Ishikawa (cell line): ENCODE results near the gene PEA15.

Experiments
- CEBPB ChIP-seq: IDR thresholded peaks from 2 replicates; pipeline ENCODE4 v1.6.1; 2012
- CREB1 ChIP-seq: IDR thresholded peaks from 2 replicates; pipeline ENCODE4 v1.6.1; 2012; ENCODE audit warnings: low read depth
- EGR1 ChIP-seq: IDR thresholded peaks from 2 replicates; pipeline ENCODE4 v1.6.1; 2012
- EP300 ChIP-seq: IDR thresholded peaks from 2 replicates; pipeline ENCODE4 v1.6.1; 2012; ENCODE audit warnings: borderline replicate concordance
- FOXM1 ChIP-seq: IDR thresholded peaks from 2 replicates; pipeline ENCODE4 v1.6.1; 2012; ENCODE audit warnings: low read depth, borderline replicate concordance
- NFIC ChIP-seq: IDR thresholded peaks from 2 replicates; pipeline ENCODE4 v1.6.1; 2012
- RAD21 ChIP-seq: IDR thresholded peaks from 2 replicates; pipeline ENCODE4 v1.6.1; 2012; ENCODE audit warnings: low read depth
- TAF1 ChIP-seq: IDR thresholded peaks from 2 replicates; pipeline ENCODE4 v1.6.1; 2012; ENCODE audit warnings: low read depth, mild to moderate bottlenecking
- TCF12 ChIP-seq: IDR thresholded peaks from 2 replicates; pipeline ENCODE4 v1.6.1; 2012; ENCODE audit warnings: low read depth
- TEAD4 ChIP-seq: IDR thresholded peaks from 2 replicates; pipeline ENCODE4 v1.6.1; 2012
- YY1 ChIP-seq: IDR thresholded peaks from 2 replicates; pipeline ENCODE4 v1.6.1; 2012; ENCODE audit warnings: low read depth
- ZBTB7A ChIP-seq: IDR thresholded peaks from 2 replicates; pipeline ENCODE4 v1.6.1; 2012; ENCODE audit warnings: low read depth
- TF ChIP-seq, protein P1 (sequence below): IDR thresholded peaks from 2 replicates; pipeline ENCODE4 v1.6.1; 2012
- TF ChIP-seq, protein P2 (sequence below): IDR thresholded peaks from 2 replicates; pipeline ENCODE4 v1.6.1; 2012; ENCODE audit warnings: low read depth, mild to moderate bottlenecking
- TF ChIP-seq, protein P3 (sequence below): IDR thresholded peaks from 2 replicates; pipeline ENCODE4 v1.6.1; 2012

Gene PEA15

DNA sequence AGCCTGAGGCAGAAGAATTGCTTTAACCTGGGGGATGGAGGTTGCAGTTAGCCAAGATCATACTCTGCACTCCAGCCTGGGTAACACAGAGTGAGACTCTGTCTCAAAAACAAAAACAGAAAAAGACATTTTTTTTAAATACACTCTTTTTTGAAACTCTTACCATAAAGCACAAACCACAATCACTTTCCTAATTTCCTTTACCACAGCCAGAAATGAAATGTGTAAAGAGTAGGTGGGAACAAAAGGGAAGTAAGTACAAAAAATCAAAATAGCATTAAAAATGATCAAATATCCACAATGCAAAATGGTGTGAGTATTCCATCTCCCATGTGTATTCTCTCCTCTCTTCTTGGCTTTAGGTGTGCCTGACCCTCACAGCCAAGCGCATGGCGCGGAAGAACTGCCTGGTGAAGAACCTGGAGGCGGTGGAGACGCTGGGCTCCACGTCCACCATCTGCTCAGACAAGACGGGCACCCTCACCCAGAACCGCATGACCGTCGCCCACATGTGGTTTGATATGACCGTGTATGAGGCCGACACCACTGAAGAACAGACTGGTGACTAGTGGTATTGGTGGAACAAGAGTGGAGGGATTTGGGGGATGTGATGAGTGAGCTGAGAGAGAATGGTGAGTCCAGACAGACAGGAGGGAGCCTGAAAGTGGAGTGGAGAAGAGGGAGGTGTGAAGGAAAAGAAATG lies 38.9 kb upstream of the PEA15 start:
- TF ChIP-seq NFIC (no peak), FOXM1 (no peak), CREB1 (no peak), RAD21 (no peak), TAF1 (no peak), ZBTB7A (no peak), EGR1 (no peak), YY1 (no peak), EP300 (no peak)
- TF ChIP-seq, protein P1, sequence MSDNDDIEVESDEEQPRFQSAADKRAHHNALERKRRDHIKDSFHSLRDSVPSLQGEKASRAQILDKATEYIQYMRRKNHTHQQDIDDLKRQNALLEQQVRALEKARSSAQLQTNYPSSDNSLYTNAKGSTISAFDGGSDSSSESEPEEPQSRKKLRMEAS: no peak
- TF ChIP-seq, protein P2, sequence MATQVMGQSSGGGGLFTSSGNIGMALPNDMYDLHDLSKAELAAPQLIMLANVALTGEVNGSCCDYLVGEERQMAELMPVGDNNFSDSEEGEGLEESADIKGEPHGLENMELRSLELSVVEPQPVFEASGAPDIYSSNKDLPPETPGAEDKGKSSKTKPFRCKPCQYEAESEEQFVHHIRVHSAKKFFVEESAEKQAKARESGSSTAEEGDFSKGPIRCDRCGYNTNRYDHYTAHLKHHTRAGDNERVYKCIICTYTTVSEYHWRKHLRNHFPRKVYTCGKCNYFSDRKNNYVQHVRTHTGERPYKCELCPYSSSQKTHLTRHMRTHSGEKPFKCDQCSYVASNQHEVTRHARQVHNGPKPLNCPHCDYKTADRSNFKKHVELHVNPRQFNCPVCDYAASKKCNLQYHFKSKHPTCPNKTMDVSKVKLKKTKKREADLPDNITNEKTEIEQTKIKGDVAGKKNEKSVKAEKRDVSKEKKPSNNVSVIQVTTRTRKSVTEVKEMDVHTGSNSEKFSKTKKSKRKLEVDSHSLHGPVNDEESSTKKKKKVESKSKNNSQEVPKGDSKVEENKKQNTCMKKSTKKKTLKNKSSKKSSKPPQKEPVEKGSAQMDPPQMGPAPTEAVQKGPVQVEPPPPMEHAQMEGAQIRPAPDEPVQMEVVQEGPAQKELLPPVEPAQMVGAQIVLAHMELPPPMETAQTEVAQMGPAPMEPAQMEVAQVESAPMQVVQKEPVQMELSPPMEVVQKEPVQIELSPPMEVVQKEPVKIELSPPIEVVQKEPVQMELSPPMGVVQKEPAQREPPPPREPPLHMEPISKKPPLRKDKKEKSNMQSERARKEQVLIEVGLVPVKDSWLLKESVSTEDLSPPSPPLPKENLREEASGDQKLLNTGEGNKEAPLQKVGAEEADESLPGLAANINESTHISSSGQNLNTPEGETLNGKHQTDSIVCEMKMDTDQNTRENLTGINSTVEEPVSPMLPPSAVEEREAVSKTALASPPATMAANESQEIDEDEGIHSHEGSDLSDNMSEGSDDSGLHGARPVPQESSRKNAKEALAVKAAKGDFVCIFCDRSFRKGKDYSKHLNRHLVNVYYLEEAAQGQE: no peak

DNA sequence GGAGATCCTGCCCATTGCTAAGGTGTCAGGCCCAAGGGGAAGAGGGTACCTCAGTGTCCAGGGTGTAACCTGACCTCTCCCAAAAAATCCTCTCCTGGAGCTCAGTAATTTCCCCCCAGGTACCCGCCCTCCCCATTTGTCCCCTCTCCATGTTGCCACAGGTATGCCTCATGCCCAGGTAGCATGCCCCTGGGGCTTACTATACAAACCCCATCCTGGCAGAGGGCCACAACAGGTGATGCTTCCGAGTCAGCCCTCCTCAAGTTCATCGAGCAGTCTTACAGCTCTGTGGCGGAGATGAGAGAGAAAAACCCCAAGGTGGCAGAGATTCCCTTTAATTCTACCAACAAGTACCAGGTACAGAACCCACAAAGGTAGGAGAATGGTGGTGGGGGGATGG lies 38.1 kb upstream of the PEA15 start:
- no peak for TF ChIP-seq ZBTB7A
- TF ChIP-seq EP300: no peak
- TF ChIP-seq, protein P3, sequence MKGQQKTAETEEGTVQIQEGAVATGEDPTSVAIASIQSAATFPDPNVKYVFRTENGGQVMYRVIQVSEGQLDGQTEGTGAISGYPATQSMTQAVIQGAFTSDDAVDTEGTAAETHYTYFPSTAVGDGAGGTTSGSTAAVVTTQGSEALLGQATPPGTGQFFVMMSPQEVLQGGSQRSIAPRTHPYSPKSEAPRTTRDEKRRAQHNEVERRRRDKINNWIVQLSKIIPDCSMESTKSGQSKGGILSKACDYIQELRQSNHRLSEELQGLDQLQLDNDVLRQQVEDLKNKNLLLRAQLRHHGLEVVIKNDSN: no peak
- no peak for TF ChIP-seq CEBPB
- TF ChIP-seq, protein P2: no peak
- TF ChIP-seq EGR1: no peak
- no peak for TF ChIP-seq CREB1
- no peak for TF ChIP-seq RAD21
- TF ChIP-seq, protein P1: no peak
- no peak for TF ChIP-seq TCF12
- no peak for TF ChIP-seq TEAD4
- no peak for TF ChIP-seq FOXM1
- TF ChIP-seq YY1: no peak
- no peak for TF ChIP-seq TAF1
- no peak for TF ChIP-seq NFIC

DNA sequence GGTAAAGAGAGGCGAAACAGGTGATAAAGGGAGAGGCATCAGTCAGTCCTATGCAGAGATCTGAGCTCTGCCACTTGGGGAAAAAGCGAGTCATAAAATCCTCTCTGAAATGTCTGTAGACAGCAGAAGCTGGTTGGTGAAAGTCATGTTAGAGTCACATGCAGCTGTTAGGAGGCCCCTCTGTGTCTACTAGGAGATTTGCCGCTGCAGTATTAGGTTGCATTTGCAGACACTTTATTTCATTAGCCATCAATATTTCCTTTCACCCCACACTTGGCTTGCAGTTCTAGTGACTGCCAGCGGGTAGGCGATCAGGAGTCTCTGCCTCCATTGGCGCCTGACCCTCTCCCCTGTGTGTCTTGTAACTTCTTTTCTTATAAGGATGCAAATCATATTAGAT lies 37.6 kb upstream of the PEA15 start:
- TF ChIP-seq YY1 (no peak), RAD21 (no peak), ZBTB7A (no peak), CREB1 (no peak), EP300 (no peak), FOXM1 (no peak), EGR1 (no peak), CEBPB (no peak), TAF1 (no peak), TCF12 (no peak), NFIC (no peak), TEAD4 (no peak)
- TF ChIP-seq, protein P3: no peak
- TF ChIP-seq, protein P1: no peak
- TF ChIP-seq, protein P2: no peak

DNA sequence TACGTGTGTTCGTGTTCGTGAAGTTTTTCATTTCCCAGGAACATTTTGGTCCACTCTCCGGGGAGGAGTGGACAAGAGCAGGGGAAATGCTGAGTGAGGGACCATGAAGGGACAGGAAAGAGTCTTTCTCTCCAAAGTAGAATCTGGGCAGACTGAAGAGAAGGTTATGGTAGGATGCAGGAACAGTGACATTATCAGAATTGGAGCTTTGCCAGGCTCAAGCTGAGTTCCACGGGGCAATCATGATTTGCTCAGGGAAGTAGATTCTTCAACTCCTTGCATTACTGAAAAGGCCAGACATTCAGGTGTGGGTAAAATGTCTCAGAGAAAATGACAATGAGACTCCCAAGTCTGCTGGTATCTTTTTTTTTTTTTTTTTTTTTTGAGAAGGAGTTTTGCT lies 37.2 kb upstream of the PEA15 start:
- TF ChIP-seq TAF1 (no peak), ZBTB7A (no peak), NFIC (peak; percentile 69), TEAD4 (no peak), YY1 (no peak), FOXM1 (no peak)
- TF ChIP-seq, protein P1: no peak
- TF ChIP-seq, protein P2: no peak
